Gastrocnemius medialis (tissue), 4 donors: Measurements from ENCODE around the gene SDC1. TPM values are rescaled to one million over a fixed set of nuclear protein-coding genes. Genes with fewer than 3 reads are reported as not detected.

Source experiments
- ATAC-seq, 2 donors: fragments of 150-250 bp; one replicate each; pipeline ENCODE4 v1.9.1; 2016
- DNase-seq, 2 donors: peaks; one replicate each; pipeline ENCODE4 v3.0.0-alpha.2; 2019
- H3K27ac ChIP-seq, 4 donors: fragments of 200-600 bp; sonication (generic); 1 replicate in 1 of 4; 2 replicates in 3 of 4; pipeline ENCODE4 v1.5.1; 2016 to 2018; ENCODE audit warnings: mild to moderate bottlenecking in 2 of 4, moderate library complexity in 1 of 4
- H3K27me3 ChIP-seq, 3 donors: fragments of 200-600 bp; sonication (generic) in 2 of 3; 1 replicate in 1 of 3; 2 replicates in 2 of 3; pipeline versions ENCODE4 v1.5.1 to v1.6.0; 2016 to 2019; ENCODE audit warnings: mild to moderate bottlenecking in 1 of 3, moderate library complexity in 1 of 3
- H3K36me3 ChIP-seq, 2 donors: fragments of 200-600 bp; sonication (generic) in 1 of 2; one replicate each; pipeline ENCODE4 v1.5.1; 2017 to 2018
- H3K4me1 ChIP-seq, 2 donors: fragments of 200-600 bp; sonication (generic) in 1 of 2; one replicate each; pipeline ENCODE4 v1.5.1; 2016 to 2017; ENCODE audit warnings: mild to moderate bottlenecking in 2 of 2
- H3K4me3 ChIP-seq, 4 donors: fragments of 200-600 bp; sonication (generic) in 3 of 4; 1 replicate in 1 of 4; 2 replicates in 3 of 4; pipeline ENCODE4 v1.5.1; 2016 to 2019; ENCODE audit warnings: mild to moderate bottlenecking in 2 of 4
- H3K9me3 ChIP-seq, 3 donors: fragments of 200-600 bp; sonication (generic) in 2 of 3; 1 replicate in 1 of 3; 2 replicates in 2 of 3; pipeline ENCODE4 v1.5.1; 2016 to 2019
- POLR2A ChIP-seq, 2 donors: fragments of 450-650 bp; IDR thresholded peaks; one replicate each; pipeline ENCODE4 v1.6.1; 2017; ENCODE audit warnings: antibody characterized with exemption in 2 of 2, mild to moderate bottlenecking in 2 of 2, moderate library complexity in 2 of 2
- in situ Hi-C, 4 donors: fragments of 200-750 bp; cut with MboI; loops; one replicate each; pipeline versions ENCODE4 v1.15.0 to v1.8.0; 2017; ENCODE audit warnings: low sequenced_read_pairs in 4 of 4
- intact Hi-C: fragments of 100-400 bp; cut with DNase I; formaldehyde crosslinking; loops from one replicate; pipeline ENCODE4 v1.15.1; 2023; ENCODE audit warnings: low total_unique reads
- total RNA-seq, 4 donors: library from RNA; depleted of rRNA; stranded (reverse); fragments of >200 nt; gene quantifications; one replicate each; pipeline versions ENCODE4 v1.1.0 to v1.2.3, GENCODE V29; 2016
- TF ChIP-seq, protein P1 (sequence below), 5 experiments: fragments of 450-650 bp in 3 of 5; fragments of 200-600 bp in 2 of 5; sonication (generic) in 2 of 5; IDR thresholded peaks in 4 of 5; conservative IDR thresholded peaks in 1 of 5; 1 replicate in 4 of 5; 2 replicates in 1 of 5; pipeline ENCODE4 v1.5.1; 2016 to 2019; ENCODE audit warnings: antibody characterized with exemption in 5 of 5, mild to moderate bottlenecking in 3 of 5, moderate library complexity in 3 of 5

Gene SDC1
- total RNA-seq, 4 donors from 2014 or later = 0.41 to 1.2 (median 1.2) TPM; not detected in 1

DNA sequence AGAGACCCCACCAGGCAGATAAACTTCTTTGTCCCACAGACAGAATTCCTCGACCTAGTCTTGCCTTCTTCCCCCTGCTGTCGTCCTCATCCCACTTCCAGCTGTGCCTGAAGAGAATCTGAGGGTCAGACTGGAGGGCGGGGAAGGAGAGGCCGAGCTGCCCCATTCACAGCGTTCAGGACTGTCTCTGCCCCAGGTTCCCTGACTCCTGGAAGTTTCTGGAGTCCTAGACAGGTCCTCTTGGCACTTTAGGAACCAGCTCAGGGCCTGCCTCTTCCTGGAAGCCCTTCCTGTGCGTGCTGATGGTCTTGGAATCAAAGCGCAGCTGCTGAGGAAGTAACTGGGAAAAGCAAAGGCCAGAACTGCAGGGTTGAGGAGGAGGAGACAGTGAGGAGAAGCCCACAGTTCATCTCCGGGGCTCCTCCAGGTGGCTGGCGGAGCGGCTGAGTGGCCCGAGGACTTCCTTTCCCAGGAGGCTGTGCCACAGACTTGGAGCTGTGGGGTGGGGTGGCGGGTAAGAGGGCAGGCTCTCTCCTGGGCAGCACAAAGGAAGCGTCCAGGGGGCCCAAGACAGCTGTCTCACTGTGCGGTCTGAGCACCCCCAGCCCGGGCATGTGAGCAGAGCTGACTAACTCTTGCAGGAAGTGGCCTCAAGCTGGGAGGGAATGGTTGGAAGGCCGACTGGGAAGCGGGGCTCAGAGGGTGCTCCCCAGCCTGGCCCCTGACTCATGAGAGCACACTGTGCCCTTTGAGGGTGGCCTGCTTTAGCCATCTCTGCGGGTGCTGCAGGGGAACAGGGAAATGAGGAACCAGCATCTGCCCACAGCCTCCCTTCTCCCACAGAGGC lies 39.5 kb downstream of the SDC1 start:
- Histone ChIP-seq H3K9me3 (no peaks in the 10 kb centered on the region), H3K27me3 (no peaks in the 10 kb centered on the region), H3K36me3 (no peaks in the 10 kb centered on the region), H3K4me1 (no peaks in the 10 kb centered on the region), H3K27ac (no peak overlapping the region), H3K4me3 (no peak overlapping the region)
- no peak for TF ChIP-seq POLR2A (IDR thresholded peaks at IDR 0.05)
- TF ChIP-seq, protein P1, sequence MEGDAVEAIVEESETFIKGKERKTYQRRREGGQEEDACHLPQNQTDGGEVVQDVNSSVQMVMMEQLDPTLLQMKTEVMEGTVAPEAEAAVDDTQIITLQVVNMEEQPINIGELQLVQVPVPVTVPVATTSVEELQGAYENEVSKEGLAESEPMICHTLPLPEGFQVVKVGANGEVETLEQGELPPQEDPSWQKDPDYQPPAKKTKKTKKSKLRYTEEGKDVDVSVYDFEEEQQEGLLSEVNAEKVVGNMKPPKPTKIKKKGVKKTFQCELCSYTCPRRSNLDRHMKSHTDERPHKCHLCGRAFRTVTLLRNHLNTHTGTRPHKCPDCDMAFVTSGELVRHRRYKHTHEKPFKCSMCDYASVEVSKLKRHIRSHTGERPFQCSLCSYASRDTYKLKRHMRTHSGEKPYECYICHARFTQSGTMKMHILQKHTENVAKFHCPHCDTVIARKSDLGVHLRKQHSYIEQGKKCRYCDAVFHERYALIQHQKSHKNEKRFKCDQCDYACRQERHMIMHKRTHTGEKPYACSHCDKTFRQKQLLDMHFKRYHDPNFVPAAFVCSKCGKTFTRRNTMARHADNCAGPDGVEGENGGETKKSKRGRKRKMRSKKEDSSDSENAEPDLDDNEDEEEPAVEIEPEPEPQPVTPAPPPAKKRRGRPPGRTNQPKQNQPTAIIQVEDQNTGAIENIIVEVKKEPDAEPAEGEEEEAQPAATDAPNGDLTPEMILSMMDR (IDR thresholded peaks at IDR 0.05 in 4 of 5, conservative IDR thresholded peaks at IDR 0.05 in 1 of 5) = no peak
- DNase-seq = no peak
- intact Hi-C loops (no loop called here), in situ Hi-C loops (no loop called here)
- no peak for ATAC-seq

DNA sequence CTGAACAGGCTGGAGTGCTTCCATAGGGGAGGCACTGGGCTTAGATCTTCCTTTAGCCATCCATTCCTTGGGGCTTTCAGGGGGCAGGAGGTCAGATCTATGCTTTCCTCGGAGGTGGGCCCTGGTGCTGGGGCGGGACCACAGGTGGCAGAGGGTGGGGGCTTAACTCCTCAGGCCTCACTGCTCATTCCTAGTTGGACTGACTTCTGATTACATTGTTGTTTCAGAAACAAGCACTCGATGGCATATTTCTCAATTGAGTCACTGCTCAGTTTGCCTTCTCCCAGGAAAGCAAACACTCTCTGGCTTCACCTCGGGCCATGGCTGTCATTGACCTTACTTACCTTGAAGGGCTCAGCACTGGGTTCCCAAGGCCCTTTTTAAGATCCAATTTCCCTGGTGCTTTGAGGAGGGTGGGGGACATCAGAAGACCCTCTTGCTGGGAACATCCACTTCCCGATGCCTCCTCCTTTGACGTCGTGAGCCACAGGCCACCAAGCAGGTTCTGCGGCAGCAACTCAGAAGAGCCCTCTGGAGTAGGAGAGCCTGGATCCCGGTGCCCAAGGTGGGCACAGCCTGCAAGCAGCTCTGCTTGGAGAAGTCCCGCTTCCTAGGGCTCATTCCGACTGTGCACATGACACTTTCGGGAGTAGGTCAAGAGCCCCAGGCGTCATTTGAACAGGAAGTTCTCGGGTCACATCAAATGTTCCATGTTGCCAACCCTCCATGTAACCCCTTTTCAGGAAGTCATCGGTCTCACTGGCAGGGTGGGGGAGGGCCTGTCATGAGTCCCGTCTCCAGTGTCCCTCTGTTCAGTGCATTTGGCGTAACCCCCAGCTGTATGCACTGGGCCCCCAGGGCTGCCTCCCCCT lies 40.6 kb downstream of the SDC1 start:
- intact Hi-C loops (no loop called here), in situ Hi-C loops (no loop called here)
- Histone ChIP-seq H3K9me3 (no peaks in the 10 kb centered on the region), H3K4me3 (no peak overlapping the region), H3K27ac (no peak overlapping the region), H3K27me3 (no peaks in the 10 kb centered on the region), H3K36me3 (no peaks in the 10 kb centered on the region), H3K4me1 (no peaks in the 10 kb centered on the region)
- ATAC-seq = no peak
- no peak for TF ChIP-seq POLR2A (IDR thresholded peaks at IDR 0.05)
- TF ChIP-seq, protein P1 (IDR thresholded peaks at IDR 0.05 in 4 of 5, conservative IDR thresholded peaks at IDR 0.05 in 1 of 5) = no peak
- DNase-seq = no peak

DNA sequence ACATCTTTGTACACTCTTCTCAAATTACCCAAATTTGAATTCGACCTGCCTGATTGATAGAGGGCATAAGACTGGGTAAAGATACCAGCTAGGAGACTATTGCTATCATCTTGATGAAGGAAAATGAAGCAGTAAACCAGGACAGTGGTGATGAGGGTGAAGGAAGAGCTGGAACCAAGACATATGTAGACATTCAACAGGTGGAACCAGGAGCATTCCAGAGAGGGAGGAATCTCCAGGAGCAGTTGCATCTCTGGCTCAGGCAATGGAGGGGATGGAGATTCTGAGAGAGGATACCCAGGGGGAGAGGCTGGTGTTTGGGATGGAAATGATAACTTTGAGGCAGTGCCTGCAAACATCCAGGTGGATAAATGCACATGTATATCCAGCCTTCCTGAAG lies 41.6 kb downstream of the SDC1 start:
- ATAC-seq (no peak), DNase-seq (no peak)
- H3K9me3 ChIP-seq = no peaks in the 10 kb centered on the region
- no peak overlapping the region for H3K4me3 ChIP-seq
- H3K4me1 ChIP-seq = no peaks in the 10 kb centered on the region
- H3K27me3 ChIP-seq = no peaks in the 10 kb centered on the region
- intact Hi-C loops = no loop called here
- no peaks in the 10 kb centered on the region for H3K36me3 ChIP-seq
- in situ Hi-C loops = no loop called here
- H3K27ac ChIP-seq = no peak overlapping the region
- TF ChIP-seq, protein P1 (IDR thresholded peaks at IDR 0.05 in 4 of 5, conservative IDR thresholded peaks at IDR 0.05 in 1 of 5) = no peak
- no peak for TF ChIP-seq POLR2A (IDR thresholded peaks at IDR 0.05)

DNA sequence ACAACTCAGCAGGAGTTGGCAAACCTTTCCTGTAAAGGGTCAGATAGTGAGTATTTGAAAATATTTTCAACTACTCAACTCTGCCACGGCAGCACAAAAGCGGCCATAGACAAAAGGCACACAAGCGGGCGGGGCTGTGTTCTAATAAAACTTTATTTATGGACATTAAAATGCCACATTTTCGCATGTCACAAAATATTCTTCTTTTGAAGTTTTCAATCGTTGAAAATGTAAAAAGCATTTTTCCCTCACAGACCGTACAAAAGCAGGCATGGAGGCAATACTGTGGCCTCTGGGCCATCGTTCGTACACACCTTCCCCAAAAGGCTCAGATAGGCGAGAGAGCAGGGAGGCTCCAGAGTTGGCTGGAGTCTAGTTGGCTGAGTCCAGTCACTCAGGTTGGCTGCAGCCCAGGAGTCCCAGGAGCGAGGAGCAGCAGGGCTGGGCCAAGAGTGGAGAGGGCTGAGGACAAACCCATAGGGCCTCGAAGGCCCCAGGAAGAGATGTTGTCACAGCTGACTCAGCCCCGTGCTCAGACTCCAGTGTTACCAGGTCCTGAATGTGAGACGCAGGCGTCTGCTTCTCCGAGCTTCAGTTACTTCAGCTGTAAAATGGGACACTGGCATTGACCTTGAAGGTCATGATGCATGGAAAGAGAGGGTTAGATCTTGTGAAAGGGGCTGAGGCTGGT lies 42.5 kb downstream of the SDC1 start:
- in situ Hi-C loops = no loop called here
- H3K4me1 ChIP-seq = no peaks in the 10 kb centered on the region

More for the DNA sequence above, 42.5 kb downstream of the SDC1 start:
- Histone ChIP-seq H3K36me3 (no peaks in the 10 kb centered on the region), H3K4me3 (no peak overlapping the region), H3K9me3 (no peaks in the 10 kb centered on the region), H3K27me3 (no peaks in the 10 kb centered on the region), H3K27ac (no peak overlapping the region)
- intact Hi-C loops = no loop called here
- DNase-seq (no peak), ATAC-seq (no peak)
- TF ChIP-seq, protein P1 (IDR thresholded peaks at IDR 0.05 in 4 of 5, conservative IDR thresholded peaks at IDR 0.05 in 1 of 5) = no peak
- no peak for TF ChIP-seq POLR2A (IDR thresholded peaks at IDR 0.05)
